HCT116 (cell line): ENCODE measurements around the gene MED27. TPM values are rescaled to one million over a fixed set of nuclear protein-coding genes. Genes with fewer than 3 reads are reported as not detected.

Source experiments
- ATAC-seq: fragments of 200-7000 bp; cut with Tn5 transposase; 2 replicates; pipeline ENCODE4 v1.9.1; 2020; ENCODE audit warnings: mild to moderate bottlenecking, moderate library complexity
- BruUV-seq: library from RNA; stranded (reverse); fragments of 400-500 nt; replicated peaks from 2 replicates; lab custom pipeline; 2021; lab: Mats Ljungman, UMichigan
- CTCF ChIA-PET: fragments of 300-600 bp; sonication (Branson Sonifier 250); formaldehyde crosslinking; loops from one replicate; lab custom pipeline; 2021; ENCODE audit warnings: antibody characterized with exemption; lab: Charles Lee
- POLR2A ChIA-PET: fragments of 300-600, 350-600 bp; sonication (Branson Sonifier 250); formaldehyde crosslinking; loops from one replicate; lab custom pipeline; 2021; ENCODE audit warnings: antibody characterized with exemption; lab: Charles Lee
- RAD21 ChIA-PET, 2 experiments: fragments of 300-600 bp; sonication (Branson Sonifier 250); formaldehyde crosslinking; loops; one replicate each; lab custom pipeline; 2023; ENCODE audit warnings: low total read pairs in 2 of 2; ENCODE audit not compliant: uncharacterized antibody in 2 of 2, unreplicated experiment in 2 of 2, low non-redundant PET in 1 of 2; lab: Charles Lee
- DNase-seq: peaks from one replicate; pipeline ENCODE4 v3.0.0-alpha.2; 2010; ENCODE audit warnings: low read depth, low spot score
- H2AFZ ChIP-seq: fragments of 200-600 bp; shearing (Covaris generic), sonication (generic); 2 replicates; pipeline ENCODE4 v1.6.1; 2017; ENCODE audit warnings: low read depth, mixed run types, mixed read lengths, antibody characterized with exemption, low read length; ENCODE audit not compliant: poor library complexity, severe bottlenecking
- H3K27ac ChIP-seq: 2 replicates; pipeline ENCODE4 v1.5.1; 2012; ENCODE audit warnings: low read depth, low read length
- H3K27me3 ChIP-seq: fragments of 200-600 bp; sonication (generic); 2 replicates; pipeline ENCODE4 v1.6.1; 2016; ENCODE audit warnings: mixed run types, low read length, mixed read lengths; ENCODE audit not compliant: insufficient read depth
- H3K36me3 ChIP-seq, 2 experiments: fragments of 200-500 bp in 1 of 2; fragments of 200-600 bp in 1 of 2; sonication (Bioruptor generic) in 1 of 2; sonication (generic) in 1 of 2; 2 replicates each; pipeline versions ENCODE4 v1.5.1 to v1.6.1; 2014 to 2016; ENCODE audit warnings: low read length in 2 of 2, inconsistent platforms in 1 of 2, mixed read lengths in 1 of 2, mixed run types in 1 of 2; ENCODE audit not compliant: insufficient read depth in 2 of 2, control insufficient read depth in 1 of 2
- H3K4me1 ChIP-seq, 2 experiments: fragments of 200-600 bp in 1 of 2; sonication (generic) in 1 of 2; 2 replicates each; pipeline versions ENCODE4 v1.5.1 to v1.6.1; 2012 to 2017; ENCODE audit warnings: low read length in 2 of 2, inconsistent platforms in 1 of 2, mild to moderate bottlenecking in 1 of 2, mixed read lengths in 1 of 2, mixed run types in 1 of 2, moderate library complexity in 1 of 2; ENCODE audit not compliant: insufficient read depth in 2 of 2, control insufficient read depth in 1 of 2
- H3K4me2 ChIP-seq: fragments of 200-600 bp; sonication (generic); 2 replicates; pipeline ENCODE4 v1.6.1; 2017; ENCODE audit warnings: mixed run types, low read length, mixed read lengths
- H3K4me3 ChIP-seq, 2 experiments: fragments of 200-600 bp in 1 of 2; sonication (generic) in 1 of 2; replicated peaks in 1 of 2; 2 replicates each; pipeline ENCODE4 v1.5.1; 2011 to 2016; ENCODE audit warnings: low read length in 2 of 2, control low read depth in 1 of 2, low read depth in 1 of 2, mild to moderate bottlenecking in 1 of 2, mixed read lengths in 1 of 2, mixed run types in 1 of 2
- H3K79me2 ChIP-seq: fragments of 200-600 bp; sonication (generic); 2 replicates; pipeline ENCODE4 v1.6.1; 2017; ENCODE audit warnings: mild to moderate bottlenecking, mixed run types, low read length, moderate library complexity, mixed read lengths; ENCODE audit not compliant: insufficient read depth
- H3K9ac ChIP-seq: fragments of 200-600 bp; sonication (generic); 2 replicates; pipeline ENCODE4 v1.6.1; 2016; ENCODE audit warnings: low read length, mixed read lengths
- H3K9me2 ChIP-seq: fragments of 200-600 bp; sonication (generic), shearing (Covaris generic); 2 replicates; pipeline ENCODE4 v1.6.1; 2017; ENCODE audit warnings: mixed run types, mild to moderate bottlenecking, moderate library complexity; ENCODE audit not compliant: insufficient read depth
- H3K9me3 ChIP-seq, 2 experiments: fragments of 200-500 bp in 1 of 2; fragments of 200-600 bp in 1 of 2; sonication (Bioruptor generic) in 1 of 2; sonication (generic) in 1 of 2; 2 replicates each; pipeline ENCODE4 v1.6.1; 2014 to 2017; ENCODE audit warnings: low read length in 2 of 2, mixed read lengths in 2 of 2, inconsistent platforms in 1 of 2, low read depth in 1 of 2, mild to moderate bottlenecking in 1 of 2, mixed run types in 1 of 2, moderate library complexity in 1 of 2; ENCODE audit not compliant: control insufficient read depth in 1 of 2, insufficient read depth in 1 of 2
- H4K20me1 ChIP-seq: fragments of 200-600 bp; sonication (generic), shearing (Covaris generic); 2 replicates; pipeline ENCODE4 v1.6.1; 2017; ENCODE audit warnings: mixed run types, mild to moderate bottlenecking, moderate library complexity; ENCODE audit not compliant: insufficient read depth
- CEBPB ChIP-seq: IDR thresholded peaks from 2 replicates; pipeline ENCODE4 v1.6.1; 2012; ENCODE audit warnings: low read depth
- CTCF ChIP-seq, 3 experiments: fragments of 200-600 bp in 1 of 3; sonication (generic) in 1 of 3; IDR thresholded peaks in 2 of 3; conservative IDR thresholded peaks in 1 of 3; 2 replicates each; pipeline ENCODE4 v1.5.1; 2012 to 2017; ENCODE audit warnings: low read depth in 2 of 3, low read length in 2 of 3, antibody characterized with exemption in 1 of 3, borderline replicate concordance in 1 of 3, control low read depth in 1 of 3, mild to moderate bottlenecking in 1 of 3, mixed read lengths in 1 of 3, mixed run types in 1 of 3, moderate library complexity in 1 of 3; ENCODE audit not compliant: insufficient read depth in 1 of 3
- EGR1 ChIP-seq: IDR thresholded peaks from 2 replicates; pipeline ENCODE4 v1.6.1; 2012; ENCODE audit warnings: low read depth
- ELF1 ChIP-seq: IDR thresholded peaks from 2 replicates; pipeline ENCODE4 v1.6.1; 2012; ENCODE audit warnings: low read depth, borderline replicate concordance
- EZH2 ChIP-seq: fragments of 200-600 bp; sonication (generic); IDR thresholded peaks from 2 replicates; pipeline ENCODE4 v1.6.1; 2017; ENCODE audit warnings: antibody characterized with exemption, mixed run types
- EZH2phosphoT487 ChIP-seq: fragments of 200-600 bp; IDR thresholded peaks from 2 replicates; pipeline ENCODE4 v1.6.1; 2018; ENCODE audit warnings: antibody characterized with exemption, borderline replicate concordance
- FOSL1 ChIP-seq: IDR thresholded peaks from 2 replicates; pipeline ENCODE4 v1.6.1; 2012; ENCODE audit warnings: low read depth
- POLR2AphosphoS5 ChIP-seq: IDR thresholded peaks from 2 replicates; pipeline ENCODE4 v1.6.1; 2011; ENCODE audit warnings: mild to moderate bottlenecking, low read depth, low read length, moderate library complexity
- SIN3A ChIP-seq: IDR thresholded peaks from 2 replicates; pipeline ENCODE4 v1.6.1; 2012; ENCODE audit warnings: low read depth
- SP1 ChIP-seq: IDR thresholded peaks from 2 replicates; pipeline ENCODE4 v1.6.1; 2012; ENCODE audit warnings: low read depth
- SRF ChIP-seq: IDR thresholded peaks from 2 replicates; pipeline ENCODE4 v1.6.1; 2012; ENCODE audit warnings: low read depth
- YY1 ChIP-seq: IDR thresholded peaks from 2 replicates; pipeline ENCODE4 v1.6.1; 2011; ENCODE audit warnings: low read length, low read depth, moderate library complexity, mild to moderate bottlenecking; ENCODE audit not compliant: insufficient replicate concordance; ENCODE audit errors: extremely low read depth
- ZBTB33 ChIP-seq: IDR thresholded peaks from 2 replicates; pipeline ENCODE4 v1.6.1; 2011; ENCODE audit warnings: mild to moderate bottlenecking, low read length, moderate library complexity; ENCODE audit not compliant: insufficient replicate concordance; ENCODE audit errors: extremely low read depth
- ZFX ChIP-seq: fragments of 450-650 bp; IDR thresholded peaks from 2 replicates; pipeline ENCODE4 v1.6.1; 2017
- ZNF274 ChIP-seq: fragments of 200-500 bp; sonication (Bioruptor generic); IDR thresholded peaks from 2 replicates; pipeline ENCODE4 v1.6.1; 2014; ENCODE audit warnings: mild to moderate bottlenecking, low read depth, low read length, inconsistent platforms
- intact Hi-C: fragments of 100-400 bp; cut with micrococcal nuclease; formaldehyde crosslinking; loops from 2 replicates; pipeline ENCODE4 v1.10.0; 2022
- total RNA-seq: library from RNA; stranded (reverse); gene quantifications from one replicate; pipeline ENCODE4 v1.2.1, GENCODE V29; 2021; ENCODE audit not compliant: unreplicated experiment

Gene MED27
- total RNA-seq, 1 experiment from 2014 or later: 26.9 TPM

- Histone ChIP-seq H3K27ac (no peak overlapping the region), H3K9me2 (no peaks in the 10 kb centered on the region), H3K9ac (no peak overlapping the region)
- RAD21 ChIA-PET: no interaction called here
- TF ChIP-seq ZNF274 (no peak), FOSL1 (no peak), SIN3A (no peak), POLR2AphosphoS5 (no peak), CTCF (IDR thresholded peaks at IDR 0.05 in 2 of 3, conservative IDR thresholded peaks at IDR 0.05 in 1 of 3; ENCODE audit: borderline replicate concordance in 1 of 3, insufficient read depth in 1 of 3, low read depth in 2 of 3, low read length in 2 of 3) (no peak), SRF (no peak)
- TF ChIP-seq, all 23 proteins: peak for 0
- no peaks in the 10 kb centered on the region; the same call in 1 of the 2 replicates for H3K79me2 ChIP-seq
- CTCF ChIA-PET: no interaction called here
- BruUV-seq: no TSS peak
- DNase-seq (no peak), ATAC-seq (no peak)
- no peaks in the 10 kb centered on the region for H3K27me3 ChIP-seq
- intact Hi-C loops: no loop called here
- H3K4me2 ChIP-seq: no peak overlapping the region
- no peaks in the 10 kb centered on the region for H3K9me3 ChIP-seq
- H3K36me3 ChIP-seq: no peaks in the 10 kb centered on the region
- POLR2A ChIA-PET: no interaction called here
- H3K4me1 ChIP-seq: peaks cover 0 to 9% of the 10 kb centered on the region in 2 experiments; a peak in 1 of 4 replicates
- no peak overlapping the region for H3K4me3 ChIP-seq
- H4K20me1 ChIP-seq: no peaks in the 10 kb centered on the region
- no peak overlapping the region for H2AFZ ChIP-seq
Observed at GRCh38 chr9:131999692-132000551, 79.7 kb downstream of the MED27 start.

GRCh38 chr9:131997779-131998178 lies 81.9 kb downstream of the MED27 start:
- no peaks in the 10 kb centered on the region for H3K9me2 ChIP-seq
- H3K79me2 ChIP-seq: no peaks in the 10 kb centered on the region
- H3K4me1 ChIP-seq: peaks cover 0 to 9% of the 10 kb centered on the region in 2 experiments; a peak in 1 of 4 replicates
- H2AFZ ChIP-seq: no peak overlapping the region
- no peak for TF ChIP-seq ZFX
- TF ChIP-seq EGR1: no peak
- no peak for TF ChIP-seq EZH2
- TF ChIP-seq ZBTB33: no peak
- TF ChIP-seq SP1: no peak
- no peak for TF ChIP-seq CEBPB
- TF ChIP-seq ELF1: no peak
- TF ChIP-seq EZH2phosphoT487: no peak
- TF ChIP-seq YY1: no peak
- ChIA-PET CTCF (no interaction called here), RAD21 (no interaction called here), POLR2A (no interaction called here)
- H3K27me3 ChIP-seq: no peaks in the 10 kb centered on the region
- H3K9ac ChIP-seq: no peak overlapping the region
- no peak overlapping the region for H3K27ac ChIP-seq
- no peak overlapping the region for H3K4me3 ChIP-seq
- intact Hi-C loops: no loop called here
- no TSS peak for BruUV-seq
- no peak overlapping the region for H3K4me2 ChIP-seq
- no peak for ATAC-seq
- no peak for DNase-seq
- no peaks in the 10 kb centered on the region for H3K9me3 ChIP-seq
- H4K20me1 ChIP-seq: no peaks in the 10 kb centered on the region
- no peaks in the 10 kb centered on the region for H3K36me3 ChIP-seq
